GM12865 (cell line): ENCODE measurements around the gene ALDH3B1.

Source experiments
- DNase-seq: peaks from one replicate; pipeline ENCODE4 v3.0.0; 2010; ENCODE audit warnings: low read depth
- H3K4me3 ChIP-seq: 2 replicates; pipeline ENCODE4 v1.5.1; 2011; ENCODE audit warnings: mild to moderate bottlenecking, low read depth, low read length, control low read depth
- TF ChIP-seq, protein P1 (sequence below): IDR thresholded peaks from 2 replicates; pipeline ENCODE4 v1.5.1; 2011; ENCODE audit warnings: low read length, control low read depth, low read depth, inconsistent platforms; ENCODE audit not compliant: insufficient read depth; ENCODE audit errors: missing control alignments

ALDH3B1 gene

DNA sequence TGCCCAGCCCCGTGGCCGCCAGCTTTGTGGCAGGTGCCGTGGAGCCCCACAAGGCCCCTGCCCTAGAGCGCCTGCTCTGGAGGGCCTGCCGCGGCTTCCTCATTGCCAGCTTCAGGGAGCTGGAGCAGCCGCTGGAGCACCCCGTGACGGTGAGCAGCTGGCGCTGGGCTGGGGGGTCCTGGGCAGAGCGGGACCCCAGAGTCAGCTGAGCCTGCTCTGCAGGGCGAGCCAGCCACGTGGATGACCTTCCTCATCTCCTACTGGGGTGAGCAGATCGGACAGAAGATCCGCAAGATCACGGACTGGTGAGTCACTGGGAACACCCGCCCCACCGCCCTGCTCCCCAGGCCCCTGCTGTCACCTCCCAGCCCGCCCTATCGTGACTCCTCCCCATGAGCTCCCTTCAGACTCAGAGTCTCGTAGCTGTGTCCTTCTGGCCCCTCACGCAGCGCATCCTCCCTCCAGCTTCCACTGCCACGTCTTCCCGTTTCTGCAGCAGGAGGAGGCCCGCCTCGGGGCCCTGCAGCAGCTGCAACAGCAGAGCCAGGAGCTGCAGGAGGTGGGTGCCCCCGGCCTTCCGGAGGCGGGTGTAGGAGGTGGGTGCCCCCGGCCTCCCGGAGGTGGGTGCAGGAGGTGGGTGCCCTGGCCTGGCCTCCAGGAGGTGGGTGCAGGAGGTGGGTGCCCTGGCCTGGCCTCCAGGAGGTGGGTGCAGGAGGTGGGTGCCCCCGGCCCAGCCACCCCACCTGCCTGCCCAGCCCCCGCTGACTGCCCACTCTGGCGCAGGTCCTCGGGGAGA lies 33.4 kb downstream of the ALDH3B1 start:
- no peak overlapping the region for H3K4me3 ChIP-seq
- TF ChIP-seq, protein P1, sequence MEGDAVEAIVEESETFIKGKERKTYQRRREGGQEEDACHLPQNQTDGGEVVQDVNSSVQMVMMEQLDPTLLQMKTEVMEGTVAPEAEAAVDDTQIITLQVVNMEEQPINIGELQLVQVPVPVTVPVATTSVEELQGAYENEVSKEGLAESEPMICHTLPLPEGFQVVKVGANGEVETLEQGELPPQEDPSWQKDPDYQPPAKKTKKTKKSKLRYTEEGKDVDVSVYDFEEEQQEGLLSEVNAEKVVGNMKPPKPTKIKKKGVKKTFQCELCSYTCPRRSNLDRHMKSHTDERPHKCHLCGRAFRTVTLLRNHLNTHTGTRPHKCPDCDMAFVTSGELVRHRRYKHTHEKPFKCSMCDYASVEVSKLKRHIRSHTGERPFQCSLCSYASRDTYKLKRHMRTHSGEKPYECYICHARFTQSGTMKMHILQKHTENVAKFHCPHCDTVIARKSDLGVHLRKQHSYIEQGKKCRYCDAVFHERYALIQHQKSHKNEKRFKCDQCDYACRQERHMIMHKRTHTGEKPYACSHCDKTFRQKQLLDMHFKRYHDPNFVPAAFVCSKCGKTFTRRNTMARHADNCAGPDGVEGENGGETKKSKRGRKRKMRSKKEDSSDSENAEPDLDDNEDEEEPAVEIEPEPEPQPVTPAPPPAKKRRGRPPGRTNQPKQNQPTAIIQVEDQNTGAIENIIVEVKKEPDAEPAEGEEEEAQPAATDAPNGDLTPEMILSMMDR = no peak
- no peak for DNase-seq

DNA sequence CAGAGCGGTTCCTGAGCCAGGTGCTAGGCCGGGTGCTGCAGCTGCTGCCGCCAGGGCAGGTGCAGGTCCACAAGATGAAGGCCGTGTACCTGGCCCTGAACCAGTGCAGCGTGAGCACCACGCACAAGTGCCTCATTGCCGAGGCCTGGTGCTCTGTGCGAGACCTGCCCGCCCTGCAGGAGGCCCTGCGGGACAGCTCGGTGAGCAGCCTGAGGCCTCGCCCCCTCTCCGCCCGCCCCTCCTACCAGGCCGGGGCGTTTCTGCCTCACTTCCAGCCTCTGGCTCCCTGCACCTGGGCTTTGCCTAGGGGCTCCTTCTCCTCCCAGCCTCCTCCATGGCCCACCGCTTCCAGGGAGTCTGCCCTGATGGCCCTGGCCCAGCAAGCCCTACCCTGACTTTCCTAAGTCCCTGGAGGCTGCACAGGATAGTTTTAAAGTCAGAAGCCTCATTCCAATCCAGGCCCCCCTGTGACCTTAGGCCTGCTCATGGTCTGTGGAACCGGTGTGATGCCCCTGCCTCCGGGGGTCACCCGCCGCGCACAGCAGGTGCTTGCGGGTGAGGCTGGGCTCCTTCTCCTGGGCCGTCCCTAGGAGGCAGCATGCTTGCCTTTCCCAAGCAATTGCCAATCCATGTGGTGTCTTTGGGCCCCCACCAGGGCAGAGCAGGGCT lies 34.2 kb downstream of the ALDH3B1 start:
- DNase-seq = no peak
- H3K4me3 ChIP-seq = no peak overlapping the region
- TF ChIP-seq, protein P1 = no peak

GRCh38 chr11:68044898-68045351 lies 34.8 kb downstream of the ALDH3B1 start:
- DNase-seq = no peak
- TF ChIP-seq, protein P1 = no peak
- H3K4me3 ChIP-seq = no peak overlapping the region

- H3K4me3 ChIP-seq = no peak overlapping the region
- TF ChIP-seq, protein P1 = no peak
- DNase-seq = no peak
These were observed 37.5 kb downstream of the ALDH3B1 start for GRCh38 chr11:68047437-68048290.

DNA sequence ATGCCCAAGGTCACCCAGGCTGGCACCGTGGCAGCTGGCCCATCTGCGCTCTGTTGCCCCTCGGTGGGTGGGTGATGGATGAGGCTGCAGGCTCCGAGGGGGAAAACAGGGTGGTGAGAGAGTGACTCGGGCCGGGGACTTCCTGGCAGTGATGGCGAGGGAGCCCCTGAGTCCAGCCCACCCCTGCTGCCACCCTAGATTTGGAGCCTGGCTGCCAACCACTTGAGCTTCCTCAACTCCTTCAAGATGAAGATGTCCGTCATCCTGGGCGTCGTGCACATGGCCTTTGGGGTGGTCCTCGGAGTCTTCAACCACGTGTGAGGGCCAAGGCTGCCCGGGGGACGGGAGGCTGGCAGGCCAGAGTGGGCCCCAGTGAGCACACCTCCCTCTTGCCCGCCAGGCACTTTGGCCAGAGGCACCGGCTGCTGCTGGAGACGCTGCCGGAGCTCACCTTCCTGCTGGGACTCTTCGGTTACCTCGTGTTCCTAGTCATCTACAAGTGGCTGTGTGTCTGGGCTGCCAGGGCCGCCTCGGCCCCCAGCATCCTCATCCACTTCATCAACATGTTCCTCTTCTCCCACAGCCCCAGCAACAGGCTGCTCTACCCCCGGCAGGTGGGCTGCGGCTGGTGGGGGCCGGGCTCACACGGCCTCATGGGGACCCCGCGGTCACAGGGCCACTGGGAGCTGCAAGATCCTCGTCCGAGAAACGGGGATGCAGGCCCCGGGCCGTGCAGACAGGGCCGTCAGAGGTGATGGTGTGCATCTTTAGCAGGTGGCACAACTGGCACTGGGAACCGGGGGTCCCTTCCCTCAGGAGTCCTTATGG lies 38.8 kb downstream of the ALDH3B1 start:
- no peak for DNase-seq
- TF ChIP-seq, protein P1 = no peak

More for the DNA sequence above, 38.8 kb downstream of the ALDH3B1 start:
- no peak overlapping the region for H3K4me3 ChIP-seq
